ENCODE measurements around the gene SSMEM1. TPM values are rescaled to one million over a fixed set of nuclear protein-coding genes. Genes with fewer than 3 reads are reported as not detected.

Gene SSMEM1
- total RNA-seq: not detected in 2 replicates

GRCh38 chr7:130207642-130208041 is at the start of gene SSMEM1:
Gene SSMEM1 (plus strand): TSS chr7:130207860. CDS start chr7:130207911, 51 bp downstream.

GRCh38 chr7:130205084-130205947 is 2.3 kb upstream of the SSMEM1 start, which contains the start of gene TMEM209:
Gene TMEM209 (minus strand): TSS chr7:130205406. CDS start chr7:130205375, 31 bp downstream.

Other genes with a start within 250 kb of the SSMEM1 start
- 23.3 and 29.2 TPM in 2 replicates for gene ZC3HC1, start 156.5 kb upstream of the SSMEM1 start, total RNA-seq
- gene KLHDC10, start 137.3 kb upstream of the SSMEM1 start, total RNA-seq: 12.9 and 13.7 TPM in 2 replicates
- gene TMEM209, start 2.5 kb upstream of the SSMEM1 start, total RNA-seq: 12.0 and 14.0 TPM in 2 replicates
- gene CPA2, start 59.0 kb downstream of the SSMEM1 start, total RNA-seq: not detected in 2 replicates
- gene CPA4, start 85.3 kb downstream of the SSMEM1 start, total RNA-seq: 1.1 TPM in 1 of 2 replicates, not detected in the other
- not detected in 2 replicates for gene CPA5, start 137.0 kb downstream of the SSMEM1 start, total RNA-seq
- not detected in 2 replicates for gene CPA1, start 172.6 kb downstream of the SSMEM1 start, total RNA-seq
- 16.1 and 21.1 TPM in 2 replicates for gene CEP41, start 233.2 kb downstream of the SSMEM1 start, total RNA-seq